HEK293 (cell line): ENCODE data around the gene TNIK.

Source experiments
- BCL11B ChIP-seq: fragments of 450-650 bp; formaldehyde crosslinking; IDR thresholded peaks from 2 replicates; pipeline ENCODE4 v1.5.1; 2016; ENCODE audit warnings: low read depth, missing biosample characterization, missing genetic modification characterization
- ZNF426 ChIP-seq: fragments of 450-650 bp; formaldehyde crosslinking; IDR thresholded peaks from 2 replicates; pipeline ENCODE4 v1.5.1; 2017; ENCODE audit warnings: missing biosample characterization, missing genetic modification characterization, mild to moderate bottlenecking, inconsistent platforms, moderate library complexity
- ZNF660 ChIP-seq: fragments of 450-650 bp; IDR thresholded peaks from 2 replicates; pipeline ENCODE4 v1.5.1; 2018; ENCODE audit warnings: missing biosample characterization, mild to moderate bottlenecking, missing genetic modification characterization
- ZNF707 ChIP-seq: fragments of 450-650 bp; formaldehyde crosslinking; IDR thresholded peaks from 2 replicates; pipeline ENCODE4 v1.5.1; 2016; ENCODE audit warnings: missing biosample characterization, missing genetic modification characterization
- TF ChIP-seq, protein P1 (sequence below): fragments of 450-650 bp; formaldehyde crosslinking; IDR thresholded peaks from 2 replicates; pipeline ENCODE4 v1.5.1; 2016; ENCODE audit warnings: missing biosample characterization, missing genetic modification characterization
- TF ChIP-seq, protein P2 (sequence below): fragments of 450-650 bp; formaldehyde crosslinking; IDR thresholded peaks from 2 replicates; pipeline ENCODE4 v1.5.1; 2016; ENCODE audit warnings: missing biosample characterization, missing genetic modification characterization
- TF ChIP-seq, protein P3 (sequence below): fragments of 450-650 bp; formaldehyde crosslinking; IDR thresholded peaks from 2 replicates; pipeline ENCODE4 v1.5.1; 2016; ENCODE audit warnings: missing biosample characterization, missing genetic modification characterization
- TF ChIP-seq, protein P4 (sequence below): sonication (generic); formaldehyde crosslinking; IDR thresholded peaks from 2 replicates; pipeline ENCODE4 v1.8.1; 2022; ENCODE audit warnings: mild to moderate bottlenecking, moderate library complexity, missing genetic modification reagents
- TF ChIP-seq, protein P5 (sequence below): fragments of 450-650 bp; formaldehyde crosslinking; conservative IDR thresholded peaks from 2 replicates; pipeline ENCODE4 v1.5.1; 2016; ENCODE audit warnings: low read depth, missing biosample characterization, missing genetic modification characterization
- TF ChIP-seq, protein P6 (sequence below): fragments of 450-650 bp; formaldehyde crosslinking; IDR thresholded peaks from 2 replicates; pipeline ENCODE4 v1.5.1; 2016; ENCODE audit warnings: missing biosample characterization, missing genetic modification characterization, low read depth
- TF ChIP-seq, protein P7 (sequence below): fragments of 450-650 bp; formaldehyde crosslinking; IDR thresholded peaks from 2 replicates; pipeline ENCODE4 v1.5.1; 2016; ENCODE audit warnings: missing biosample characterization, missing genetic modification characterization

DNA sequence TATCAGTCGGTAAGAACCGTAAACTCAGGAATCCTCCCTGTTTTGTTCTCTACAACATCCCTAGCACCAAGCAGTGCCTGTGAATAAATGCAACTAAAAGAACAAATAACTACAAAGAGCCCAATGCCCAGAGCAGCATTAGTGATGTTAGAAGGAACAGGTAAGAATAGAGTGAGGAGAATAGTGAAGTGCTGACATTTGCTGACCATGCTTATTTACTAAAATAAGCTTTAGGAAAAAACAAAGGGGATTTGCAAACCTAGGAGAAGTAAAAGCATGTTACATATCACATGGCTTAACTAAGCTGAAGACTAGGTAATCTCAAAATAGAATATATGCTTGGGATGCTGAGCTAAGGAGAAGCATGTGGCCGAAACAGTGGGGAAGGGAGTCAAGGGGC, 247.6 kb downstream of the TNIK start:
- TF ChIP-seq, protein P1, sequence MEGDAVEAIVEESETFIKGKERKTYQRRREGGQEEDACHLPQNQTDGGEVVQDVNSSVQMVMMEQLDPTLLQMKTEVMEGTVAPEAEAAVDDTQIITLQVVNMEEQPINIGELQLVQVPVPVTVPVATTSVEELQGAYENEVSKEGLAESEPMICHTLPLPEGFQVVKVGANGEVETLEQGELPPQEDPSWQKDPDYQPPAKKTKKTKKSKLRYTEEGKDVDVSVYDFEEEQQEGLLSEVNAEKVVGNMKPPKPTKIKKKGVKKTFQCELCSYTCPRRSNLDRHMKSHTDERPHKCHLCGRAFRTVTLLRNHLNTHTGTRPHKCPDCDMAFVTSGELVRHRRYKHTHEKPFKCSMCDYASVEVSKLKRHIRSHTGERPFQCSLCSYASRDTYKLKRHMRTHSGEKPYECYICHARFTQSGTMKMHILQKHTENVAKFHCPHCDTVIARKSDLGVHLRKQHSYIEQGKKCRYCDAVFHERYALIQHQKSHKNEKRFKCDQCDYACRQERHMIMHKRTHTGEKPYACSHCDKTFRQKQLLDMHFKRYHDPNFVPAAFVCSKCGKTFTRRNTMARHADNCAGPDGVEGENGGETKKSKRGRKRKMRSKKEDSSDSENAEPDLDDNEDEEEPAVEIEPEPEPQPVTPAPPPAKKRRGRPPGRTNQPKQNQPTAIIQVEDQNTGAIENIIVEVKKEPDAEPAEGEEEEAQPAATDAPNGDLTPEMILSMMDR: no peak
- TF ChIP-seq BCL11B (no peak), ZNF660 (tag by site-specific recombination) (no peak), ZNF426 (tag by site-specific recombination) (no peak), ZNF707 (tag by site-specific recombination) (no peak)
- TF ChIP-seq, protein P2, sequence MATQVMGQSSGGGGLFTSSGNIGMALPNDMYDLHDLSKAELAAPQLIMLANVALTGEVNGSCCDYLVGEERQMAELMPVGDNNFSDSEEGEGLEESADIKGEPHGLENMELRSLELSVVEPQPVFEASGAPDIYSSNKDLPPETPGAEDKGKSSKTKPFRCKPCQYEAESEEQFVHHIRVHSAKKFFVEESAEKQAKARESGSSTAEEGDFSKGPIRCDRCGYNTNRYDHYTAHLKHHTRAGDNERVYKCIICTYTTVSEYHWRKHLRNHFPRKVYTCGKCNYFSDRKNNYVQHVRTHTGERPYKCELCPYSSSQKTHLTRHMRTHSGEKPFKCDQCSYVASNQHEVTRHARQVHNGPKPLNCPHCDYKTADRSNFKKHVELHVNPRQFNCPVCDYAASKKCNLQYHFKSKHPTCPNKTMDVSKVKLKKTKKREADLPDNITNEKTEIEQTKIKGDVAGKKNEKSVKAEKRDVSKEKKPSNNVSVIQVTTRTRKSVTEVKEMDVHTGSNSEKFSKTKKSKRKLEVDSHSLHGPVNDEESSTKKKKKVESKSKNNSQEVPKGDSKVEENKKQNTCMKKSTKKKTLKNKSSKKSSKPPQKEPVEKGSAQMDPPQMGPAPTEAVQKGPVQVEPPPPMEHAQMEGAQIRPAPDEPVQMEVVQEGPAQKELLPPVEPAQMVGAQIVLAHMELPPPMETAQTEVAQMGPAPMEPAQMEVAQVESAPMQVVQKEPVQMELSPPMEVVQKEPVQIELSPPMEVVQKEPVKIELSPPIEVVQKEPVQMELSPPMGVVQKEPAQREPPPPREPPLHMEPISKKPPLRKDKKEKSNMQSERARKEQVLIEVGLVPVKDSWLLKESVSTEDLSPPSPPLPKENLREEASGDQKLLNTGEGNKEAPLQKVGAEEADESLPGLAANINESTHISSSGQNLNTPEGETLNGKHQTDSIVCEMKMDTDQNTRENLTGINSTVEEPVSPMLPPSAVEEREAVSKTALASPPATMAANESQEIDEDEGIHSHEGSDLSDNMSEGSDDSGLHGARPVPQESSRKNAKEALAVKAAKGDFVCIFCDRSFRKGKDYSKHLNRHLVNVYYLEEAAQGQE (tag by site-specific recombination): no peak
- TF ChIP-seq, protein P3, sequence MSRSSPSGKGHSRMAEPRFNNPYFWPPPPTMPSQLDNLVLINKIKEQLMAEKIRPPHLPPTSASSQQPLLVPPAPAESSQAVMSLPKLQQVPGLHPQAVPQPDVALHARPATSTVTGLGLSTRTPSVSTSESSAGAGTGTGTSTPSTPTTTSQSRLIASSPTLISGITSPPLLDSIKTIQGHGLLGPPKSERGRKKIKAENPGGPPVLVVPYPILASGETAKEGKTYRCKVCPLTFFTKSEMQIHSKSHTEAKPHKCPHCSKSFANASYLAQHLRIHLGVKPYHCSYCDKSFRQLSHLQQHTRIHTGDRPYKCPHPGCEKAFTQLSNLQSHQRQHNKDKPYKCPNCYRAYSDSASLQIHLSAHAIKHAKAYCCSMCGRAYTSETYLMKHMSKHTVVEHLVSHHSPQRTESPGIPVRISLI: no peak
- TF ChIP-seq, protein P4, sequence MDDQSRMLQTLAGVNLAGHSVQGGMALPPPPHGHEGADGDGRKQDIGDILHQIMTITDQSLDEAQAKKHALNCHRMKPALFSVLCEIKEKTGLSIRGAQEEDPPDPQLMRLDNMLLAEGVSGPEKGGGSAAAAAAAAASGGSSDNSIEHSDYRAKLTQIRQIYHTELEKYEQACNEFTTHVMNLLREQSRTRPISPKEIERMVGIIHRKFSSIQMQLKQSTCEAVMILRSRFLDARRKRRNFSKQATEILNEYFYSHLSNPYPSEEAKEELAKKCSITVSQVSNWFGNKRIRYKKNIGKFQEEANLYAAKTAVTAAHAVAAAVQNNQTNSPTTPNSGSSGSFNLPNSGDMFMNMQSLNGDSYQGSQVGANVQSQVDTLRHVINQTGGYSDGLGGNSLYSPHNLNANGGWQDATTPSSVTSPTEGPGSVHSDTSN: no peak
- TF ChIP-seq, protein P5, sequence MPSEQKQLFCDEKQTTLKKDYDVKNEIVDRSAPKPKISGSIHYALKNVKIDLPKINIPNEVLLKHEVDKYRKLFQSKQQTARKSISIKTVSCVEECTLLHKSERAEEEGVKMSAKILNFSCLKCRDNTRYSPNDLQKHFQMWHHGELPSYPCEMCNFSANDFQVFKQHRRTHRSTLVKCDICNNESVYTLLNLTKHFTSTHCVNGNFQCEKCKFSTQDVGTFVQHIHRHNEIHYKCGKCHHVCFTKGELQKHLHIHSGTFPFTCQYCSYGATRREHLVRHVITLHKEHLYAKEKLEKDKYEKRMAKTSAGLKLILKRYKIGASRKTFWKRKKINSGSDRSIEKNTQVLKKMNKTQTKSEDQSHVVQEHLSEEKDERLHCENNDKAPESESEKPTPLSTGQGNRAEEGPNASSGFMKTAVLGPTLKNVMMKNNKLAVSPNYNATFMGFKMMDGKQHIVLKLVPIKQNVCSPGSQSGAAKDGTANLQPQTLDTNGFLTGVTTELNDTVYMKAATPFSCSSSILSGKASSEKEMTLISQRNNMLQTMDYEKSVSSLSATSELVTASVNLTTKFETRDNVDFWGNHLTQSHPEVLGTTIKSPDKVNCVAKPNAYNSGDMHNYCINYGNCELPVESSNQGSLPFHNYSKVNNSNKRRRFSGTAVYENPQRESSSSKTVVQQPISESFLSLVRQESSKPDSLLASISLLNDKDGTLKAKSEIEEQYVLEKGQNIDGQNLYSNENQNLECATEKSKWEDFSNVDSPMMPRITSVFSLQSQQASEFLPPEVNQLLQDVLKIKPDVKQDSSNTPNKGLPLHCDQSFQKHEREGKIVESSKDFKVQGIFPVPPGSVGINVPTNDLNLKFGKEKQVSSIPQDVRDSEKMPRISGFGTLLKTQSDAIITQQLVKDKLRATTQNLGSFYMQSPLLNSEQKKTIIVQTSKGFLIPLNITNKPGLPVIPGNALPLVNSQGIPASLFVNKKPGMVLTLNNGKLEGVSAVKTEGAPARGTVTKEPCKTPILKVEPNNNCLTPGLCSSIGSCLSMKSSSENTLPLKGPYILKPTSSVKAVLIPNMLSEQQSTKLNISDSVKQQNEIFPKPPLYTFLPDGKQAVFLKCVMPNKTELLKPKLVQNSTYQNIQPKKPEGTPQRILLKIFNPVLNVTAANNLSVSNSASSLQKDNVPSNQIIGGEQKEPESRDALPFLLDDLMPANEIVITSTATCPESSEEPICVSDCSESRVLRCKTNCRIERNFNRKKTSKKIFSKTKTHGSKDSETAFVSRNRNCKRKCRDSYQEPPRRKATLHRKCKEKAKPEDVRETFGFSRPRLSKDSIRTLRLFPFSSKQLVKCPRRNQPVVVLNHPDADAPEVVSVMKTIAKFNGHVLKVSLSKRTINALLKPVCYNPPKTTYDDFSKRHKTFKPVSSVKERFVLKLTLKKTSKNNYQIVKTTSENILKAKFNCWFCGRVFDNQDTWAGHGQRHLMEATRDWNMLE (tag by site-specific recombination): no peak
- TF ChIP-seq, protein P6, sequence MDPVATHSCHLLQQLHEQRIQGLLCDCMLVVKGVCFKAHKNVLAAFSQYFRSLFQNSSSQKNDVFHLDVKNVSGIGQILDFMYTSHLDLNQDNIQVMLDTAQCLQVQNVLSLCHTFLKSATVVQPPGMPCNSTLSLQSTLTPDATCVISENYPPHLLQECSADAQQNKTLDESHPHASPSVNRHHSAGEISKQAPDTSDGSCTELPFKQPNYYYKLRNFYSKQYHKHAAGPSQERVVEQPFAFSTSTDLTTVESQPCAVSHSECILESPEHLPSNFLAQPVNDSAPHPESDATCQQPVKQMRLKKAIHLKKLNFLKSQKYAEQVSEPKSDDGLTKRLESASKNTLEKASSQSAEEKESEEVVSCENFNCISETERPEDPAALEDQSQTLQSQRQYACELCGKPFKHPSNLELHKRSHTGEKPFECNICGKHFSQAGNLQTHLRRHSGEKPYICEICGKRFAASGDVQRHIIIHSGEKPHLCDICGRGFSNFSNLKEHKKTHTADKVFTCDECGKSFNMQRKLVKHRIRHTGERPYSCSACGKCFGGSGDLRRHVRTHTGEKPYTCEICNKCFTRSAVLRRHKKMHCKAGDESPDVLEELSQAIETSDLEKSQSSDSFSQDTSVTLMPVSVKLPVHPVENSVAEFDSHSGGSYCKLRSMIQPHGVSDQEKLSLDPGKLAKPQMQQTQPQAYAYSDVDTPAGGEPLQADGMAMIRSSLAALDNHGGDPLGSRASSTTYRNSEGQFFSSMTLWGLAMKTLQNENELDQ (tag by site-specific recombination): no peak
- TF ChIP-seq, protein P7, sequence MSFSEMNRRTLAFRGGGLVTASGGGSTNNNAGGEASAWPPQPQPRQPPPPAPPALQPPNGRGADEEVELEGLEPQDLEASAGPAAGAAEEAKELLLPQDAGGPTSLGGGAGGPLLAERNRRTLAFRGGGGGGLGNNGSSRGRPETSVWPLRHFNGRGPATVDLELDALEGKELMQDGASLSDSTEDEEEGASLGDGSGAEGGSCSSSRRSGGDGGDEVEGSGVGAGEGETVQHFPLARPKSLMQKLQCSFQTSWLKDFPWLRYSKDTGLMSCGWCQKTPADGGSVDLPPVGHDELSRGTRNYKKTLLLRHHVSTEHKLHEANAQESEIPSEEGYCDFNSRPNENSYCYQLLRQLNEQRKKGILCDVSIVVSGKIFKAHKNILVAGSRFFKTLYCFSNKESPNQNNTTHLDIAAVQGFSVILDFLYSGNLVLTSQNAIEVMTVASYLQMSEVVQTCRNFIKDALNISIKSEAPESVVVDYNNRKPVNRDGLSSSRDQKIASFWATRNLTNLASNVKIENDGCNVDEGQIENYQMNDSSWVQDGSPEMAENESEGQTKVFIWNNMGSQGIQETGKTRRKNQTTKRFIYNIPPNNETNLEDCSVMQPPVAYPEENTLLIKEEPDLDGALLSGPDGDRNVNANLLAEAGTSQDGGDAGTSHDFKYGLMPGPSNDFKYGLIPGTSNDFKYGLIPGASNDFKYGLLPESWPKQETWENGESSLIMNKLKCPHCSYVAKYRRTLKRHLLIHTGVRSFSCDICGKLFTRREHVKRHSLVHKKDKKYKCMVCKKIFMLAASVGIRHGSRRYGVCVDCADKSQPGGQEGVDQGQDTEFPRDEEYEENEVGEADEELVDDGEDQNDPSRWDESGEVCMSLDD (tag by site-specific recombination): no peak
